Trophoblast cell (in vitro differentiated cells and primary cell): ENCODE data around the gene CHST3.
"Not testable (repeated sequence)": the region's sequence is repeated elsewhere in the genome, so short reads cannot be mapped to it uniquely, and the experiment has no call there.

Experiments
- DNase-seq, 2 donors: peaks; one replicate each; pipeline ENCODE4 v3.0.0-alpha.2; 2016
- H2AFZ ChIP-seq: 2 replicates; pipeline ENCODE4 v1.6.1; 2013; ENCODE audit warnings: low read length, moderate library complexity, mild to moderate bottlenecking; ENCODE audit not compliant: insufficient read depth, poor library complexity
- H2AK5ac ChIP-seq: 2 replicates; pipeline ENCODE4 v1.6.1; 2013; ENCODE audit warnings: mild to moderate bottlenecking, low read length
- H2BK120ac ChIP-seq: 2 replicates; pipeline ENCODE4 v1.6.1; 2013; ENCODE audit warnings: low read length, mild to moderate bottlenecking, moderate library complexity; ENCODE audit not compliant: insufficient read depth, poor library complexity
- H2BK12ac ChIP-seq: 2 replicates; pipeline ENCODE4 v1.6.1; 2013; ENCODE audit warnings: mild to moderate bottlenecking, low read length, moderate library complexity
- H2BK5ac ChIP-seq: 2 replicates; pipeline ENCODE4 v1.6.1; 2013; ENCODE audit warnings: low read length, low read depth, moderate library complexity, mild to moderate bottlenecking; ENCODE audit not compliant: poor library complexity
- H3K14ac ChIP-seq: 2 replicates; pipeline ENCODE4 v1.6.1; 2013; ENCODE audit warnings: mild to moderate bottlenecking, low read length
- H3K18ac ChIP-seq: 2 replicates; pipeline ENCODE4 v1.6.1; 2013; ENCODE audit warnings: mild to moderate bottlenecking, low read length
- H3K23ac ChIP-seq: 2 replicates; pipeline ENCODE4 v1.6.1; 2013; ENCODE audit warnings: low read length
- H3K27ac ChIP-seq: 2 replicates; pipeline ENCODE4 v1.5.1; 2013; ENCODE audit warnings: low read depth, mild to moderate bottlenecking, inconsistent platforms, low read length, moderate library complexity
- H3K27me3 ChIP-seq: 2 replicates; pipeline ENCODE4 v1.6.1; 2013; ENCODE audit warnings: inconsistent platforms, mild to moderate bottlenecking, low read length, moderate library complexity; ENCODE audit not compliant: insufficient read depth
- H3K36me3 ChIP-seq, 2 experiments: 1 replicate in 1 of 2; 2 replicates in 1 of 2; pipeline ENCODE4 v1.6.1; 2013; ENCODE audit warnings: low read length in 2 of 2, mild to moderate bottlenecking in 2 of 2, moderate library complexity in 1 of 2; ENCODE audit not compliant: insufficient read depth in 2 of 2, control insufficient read depth in 1 of 2
- H3K4ac ChIP-seq: 2 replicates; pipeline ENCODE4 v1.6.1; 2013; ENCODE audit warnings: low read depth, mild to moderate bottlenecking, low read length, moderate library complexity
- H3K4me1 ChIP-seq, 2 experiments: 1 replicate in 1 of 2; 2 replicates in 1 of 2; pipeline ENCODE4 v1.6.1; 2013; ENCODE audit warnings: low read length in 2 of 2, mild to moderate bottlenecking in 2 of 2, moderate library complexity in 1 of 2; ENCODE audit not compliant: insufficient read depth in 2 of 2, control insufficient read depth in 1 of 2
- H3K4me2 ChIP-seq: 2 replicates; pipeline ENCODE4 v1.6.1; 2013; ENCODE audit warnings: inconsistent platforms, mild to moderate bottlenecking, low read length, moderate library complexity
- H3K4me3 ChIP-seq: 2 replicates; pipeline ENCODE4 v1.5.1; 2013; ENCODE audit warnings: mild to moderate bottlenecking, low read depth, low read length, inconsistent platforms
- H3K79me1 ChIP-seq: one replicate; pipeline ENCODE4 v1.6.1; 2013; ENCODE audit warnings: low read length
- H3K79me2 ChIP-seq: 2 replicates; pipeline ENCODE4 v1.6.1; 2013; ENCODE audit warnings: low read length, mild to moderate bottlenecking; ENCODE audit not compliant: control insufficient read depth, insufficient read depth, poor library complexity
- H3K9ac ChIP-seq: 2 replicates; pipeline ENCODE4 v1.6.1; 2013; ENCODE audit warnings: mild to moderate bottlenecking, low read length
- H3K9me3 ChIP-seq: 2 replicates; pipeline ENCODE4 v1.6.1; 2013; ENCODE audit warnings: low read depth, mild to moderate bottlenecking, control low read depth, inconsistent platforms, low read length; ENCODE audit not compliant: insufficient read depth
- H4K12ac ChIP-seq: 2 replicates; pipeline ENCODE4 v1.6.1; 2013; ENCODE audit warnings: low read depth, mild to moderate bottlenecking, low read length, moderate library complexity
- H4K8ac ChIP-seq: 2 replicates; pipeline ENCODE4 v1.6.1; 2013; ENCODE audit warnings: low read depth, mild to moderate bottlenecking, low read length, moderate library complexity
- H4K91ac ChIP-seq: one replicate; pipeline ENCODE4 v1.6.1; 2013; ENCODE audit warnings: low read depth, mild to moderate bottlenecking, low read length, moderate library complexity
- WGBS: extraction: QIAGEN DNeasy Blood & Tissue Kit; methylation state at CpG from one replicate; pipeline ENCODE4 v1.1.7; 2013; ENCODE audit warnings: missing lambda C conversion rate; ENCODE audit not compliant: insufficient read length, insufficient coverage; ENCODE audit errors: extremely low coverage; 5-methylcytosine and 5-hydroxymethylcytosine counted together

CHST3 gene

DNA sequence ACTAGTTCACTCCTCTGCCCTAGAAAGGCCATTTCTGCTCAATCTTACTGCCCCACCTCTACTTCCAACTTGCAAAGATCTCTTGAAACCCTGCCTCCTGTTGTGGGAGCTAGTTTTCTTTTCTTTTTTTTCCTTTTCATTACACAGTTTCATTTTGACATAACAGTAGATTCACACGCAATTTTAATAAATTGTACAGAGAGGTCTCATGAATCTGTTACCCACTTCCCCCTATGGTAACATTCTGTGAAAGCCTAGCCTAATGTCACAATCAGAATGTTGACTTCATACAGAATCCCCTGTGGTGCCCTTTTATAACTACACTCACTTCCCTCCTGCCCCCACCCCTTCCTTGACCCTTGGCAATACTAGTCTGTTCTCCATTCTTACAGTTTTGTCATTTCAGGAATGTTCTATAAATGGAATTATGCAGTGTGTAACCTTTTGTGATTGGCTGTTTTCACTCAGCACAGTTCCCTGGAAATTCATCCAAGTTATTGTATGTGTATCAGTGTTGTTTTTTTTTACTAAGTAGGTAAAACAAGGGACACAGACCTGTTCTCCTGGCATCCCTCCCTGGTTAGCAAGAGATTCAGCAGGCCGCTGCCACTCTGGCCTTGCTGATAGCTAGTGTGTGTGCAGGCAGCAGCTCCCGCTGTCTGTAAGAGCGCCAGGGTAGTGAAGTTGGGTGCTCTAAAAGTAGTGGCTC lies 21.5 kb downstream of the CHST3 start:
- no peak overlapping the region for H4K91ac ChIP-seq
- WGBS, result no CpG with 5 or more reads among the region's 4 CpGs
- peak overlapping the region; percentile 3 for H3K4me2 ChIP-seq
- H3K23ac ChIP-seq, result no peak overlapping the region
- peak overlapping the region; percentile 19 for H3K4ac ChIP-seq
- H3K79me1 ChIP-seq, result peaks cover 18% of the 10 kb centered on the region
- peak overlapping the region; percentile 24 for H3K14ac ChIP-seq
- H2BK12ac ChIP-seq, result peak overlapping the region; percentile 23
- peak overlapping the region; percentile 16 for H3K27ac ChIP-seq
- no peak overlapping the region for H4K12ac ChIP-seq
- H3K36me3 ChIP-seq, result peaks cover 0 to 5% of the 10 kb centered on the region in 2 experiments
- H4K8ac ChIP-seq, result peak overlapping the region; percentile 4
- peak overlapping the region; percentile 49 for H3K18ac ChIP-seq
- peaks cover 23 to 27% of the 10 kb centered on the region in 2 experiments for H3K4me1 ChIP-seq
- H3K9me3 ChIP-seq, result no peaks in the 10 kb centered on the region
- no peak overlapping the region for H2AFZ ChIP-seq
- peak overlapping the region; percentile 44 for H2BK120ac ChIP-seq
- peak overlapping the region; percentile 45 for H2BK5ac ChIP-seq
- no peak overlapping the region for H3K4me3 ChIP-seq
- H3K27me3 ChIP-seq, result no peaks in the 10 kb centered on the region
- DNase-seq, result peak in 1 of 2 donors; percentile 29
- H3K9ac ChIP-seq, result no peak overlapping the region
- H3K79me2 ChIP-seq, result peaks cover 4% of the 10 kb centered on the region
- peak overlapping the region; percentile 58 for H2AK5ac ChIP-seq

DNA sequence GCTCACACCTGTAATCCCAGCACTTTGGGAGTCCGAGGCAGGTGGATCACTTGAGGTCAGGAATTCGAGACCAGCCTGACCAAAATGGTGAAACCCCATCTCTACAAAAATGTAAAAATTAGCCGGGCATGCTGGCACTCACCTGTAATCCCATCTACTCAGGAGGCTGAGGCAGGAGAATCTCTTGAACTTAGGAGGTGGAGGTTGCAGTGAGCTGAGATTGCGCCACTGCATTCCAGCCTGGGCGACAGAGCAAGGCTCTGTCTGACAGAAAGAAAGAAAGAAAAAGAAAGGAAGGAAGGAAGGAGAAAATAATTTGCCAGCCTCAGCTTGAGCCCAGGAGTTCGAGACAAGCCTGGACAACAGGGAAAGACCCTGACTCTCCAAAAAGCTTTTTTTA lies 24.7 kb downstream of the CHST3 start:
- not testable (repeated sequence) for H3K9me3 ChIP-seq, H3K79me2 ChIP-seq, H3K27ac ChIP-seq, H3K9ac ChIP-seq, H2BK120ac ChIP-seq, H2BK5ac ChIP-seq, H2AFZ ChIP-seq, H4K12ac ChIP-seq, H3K18ac ChIP-seq, H2AK5ac ChIP-seq, H3K4me2 ChIP-seq, H3K4me3 ChIP-seq, H4K91ac ChIP-seq, H3K4ac ChIP-seq, H3K14ac ChIP-seq, H3K27me3 ChIP-seq, H2BK12ac ChIP-seq, H3K23ac ChIP-seq, H3K36me3 ChIP-seq, H4K8ac ChIP-seq
- H3K79me1 ChIP-seq, result peaks cover 18% of the 10 kb centered on the region
- H3K4me1 ChIP-seq, result peaks cover 19 to 20% of the 10 kb centered on the region in 2 experiments
- peak in 1 of 2 donors; percentile 54 for DNase-seq
- no CpG with 5 or more reads among the region's 6 CpGs for WGBS

DNA sequence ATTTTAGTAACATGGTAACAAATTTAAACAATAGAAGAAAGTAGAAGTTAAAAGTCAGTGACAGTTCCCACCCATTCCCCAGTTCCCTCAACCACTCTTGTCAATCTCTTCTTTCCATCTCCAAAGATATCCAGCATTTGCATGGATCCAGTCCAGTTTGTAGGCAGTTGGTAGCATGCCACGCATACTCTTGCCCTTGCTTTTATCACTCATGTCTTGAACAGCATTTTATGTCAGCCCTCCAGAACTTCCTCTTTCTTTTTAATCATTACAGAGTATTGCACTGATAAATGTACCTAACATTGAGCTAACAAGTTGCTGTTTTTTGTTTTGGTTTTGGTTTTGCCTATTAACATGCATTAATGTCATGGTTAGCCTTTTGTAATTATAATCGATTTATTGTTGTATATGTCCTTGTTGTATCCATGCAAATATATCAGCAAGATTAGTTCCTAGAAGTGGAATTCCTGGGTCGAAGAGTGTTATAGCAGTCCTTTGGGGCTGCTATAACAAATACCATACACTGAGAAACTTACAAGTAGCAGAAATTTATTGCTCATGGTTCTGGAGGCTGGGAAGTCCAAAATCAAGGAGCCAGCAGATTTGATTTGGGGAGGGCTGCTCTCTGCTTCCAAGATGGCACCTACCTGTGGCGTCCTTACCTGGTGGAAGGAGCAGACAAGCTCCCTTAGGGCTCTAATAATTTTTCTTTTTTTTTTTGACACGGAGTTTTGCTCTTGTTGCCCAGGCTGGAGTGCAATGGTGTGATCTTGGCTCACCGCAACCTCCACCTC lies 25.7 kb downstream of the CHST3 start:
- Histone ChIP-seq H2AK5ac (no peak overlapping the region), H3K27me3 (no peaks in the 10 kb centered on the region), H3K79me1 (peaks cover 17% of the 10 kb centered on the region), H2BK5ac (no peak overlapping the region), H4K91ac (no peak overlapping the region), H2BK120ac (no peak overlapping the region), H3K9ac (no peak overlapping the region), H3K14ac (no peak overlapping the region), H2AFZ (no peak overlapping the region), H4K12ac (no peak overlapping the region), H3K27ac (no peak overlapping the region), H3K9me3 (no peaks in the 10 kb centered on the region), H3K4me1 (peaks cover 16% of the 10 kb centered on the region in 2 experiments), H3K4me2 (no peak overlapping the region), H3K79me2 (peaks cover 4% of the 10 kb centered on the region), H3K36me3 (peaks cover 0 to 5% of the 10 kb centered on the region in 2 experiments), H3K4me3 (no peak overlapping the region), H3K4ac (no peak overlapping the region), H3K23ac (no peak overlapping the region), H4K8ac (no peak overlapping the region), H3K18ac (no peak overlapping the region), H2BK12ac (no peak overlapping the region)
- DNase-seq, result no peak
- WGBS, result no CpG with 5 or more reads among the region's 6 CpGs

DNA sequence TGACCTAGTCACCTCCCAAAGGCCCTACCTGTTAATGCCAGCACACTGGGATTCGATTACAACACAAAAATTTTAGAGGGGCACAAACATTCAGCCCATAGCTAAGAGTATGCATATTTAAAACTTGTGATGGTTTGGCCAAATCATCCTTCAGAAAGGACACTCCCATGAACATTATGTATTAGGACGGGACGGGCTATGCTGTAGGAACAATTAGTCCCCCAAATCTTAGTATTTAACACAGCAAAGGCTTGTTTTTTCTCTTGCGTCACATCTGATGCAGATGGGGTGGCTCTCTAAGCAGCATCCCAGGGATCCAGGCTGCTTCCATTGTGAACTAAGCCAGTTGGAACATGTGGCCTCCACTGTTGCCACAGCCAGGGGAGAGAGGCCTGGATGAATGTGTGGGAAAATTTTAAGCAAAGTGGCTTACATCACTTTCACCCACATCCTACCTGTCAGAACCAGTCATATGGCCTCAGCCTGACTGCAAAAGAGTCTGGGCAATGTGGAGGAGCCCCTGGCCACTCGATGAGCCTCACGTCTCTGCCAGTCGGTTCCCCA lies 26.6 kb downstream of the CHST3 start:
- Histone ChIP-seq H4K91ac (no peak overlapping the region), H2BK5ac (no peak overlapping the region), H3K79me2 (peaks cover 4% of the 10 kb centered on the region)

More for the DNA sequence above, 26.6 kb downstream of the CHST3 start:
- peaks cover 10% of the 10 kb centered on the region in 2 experiments for H3K4me1 ChIP-seq
- no peak overlapping the region for H4K8ac ChIP-seq
- DNase-seq, result no peak
- no peak overlapping the region for H2BK120ac ChIP-seq
- no peak overlapping the region for H3K4me2 ChIP-seq
- no peak overlapping the region for H3K18ac ChIP-seq
- no CpG with 5 or more reads among the region's 7 CpGs for WGBS
- no peak overlapping the region for H3K4me3 ChIP-seq
- no peaks in the 10 kb centered on the region for H3K27me3 ChIP-seq
- no peak overlapping the region for H2AK5ac ChIP-seq
- no peak overlapping the region for H4K12ac ChIP-seq
- no peak overlapping the region for H3K4ac ChIP-seq
- H3K9ac ChIP-seq, result no peak overlapping the region
- H3K36me3 ChIP-seq, result peaks cover 0 to 5% of the 10 kb centered on the region in 2 experiments
- peaks cover 12% of the 10 kb centered on the region for H3K79me1 ChIP-seq
- H3K9me3 ChIP-seq, result no peaks in the 10 kb centered on the region
- H3K23ac ChIP-seq, result no peak overlapping the region
- no peak overlapping the region for H3K27ac ChIP-seq
- H2AFZ ChIP-seq, result no peak overlapping the region
- no peak overlapping the region for H2BK12ac ChIP-seq
- H3K14ac ChIP-seq, result no peak overlapping the region
